ENCODE measurements around the gene DYSF.

DNA sequence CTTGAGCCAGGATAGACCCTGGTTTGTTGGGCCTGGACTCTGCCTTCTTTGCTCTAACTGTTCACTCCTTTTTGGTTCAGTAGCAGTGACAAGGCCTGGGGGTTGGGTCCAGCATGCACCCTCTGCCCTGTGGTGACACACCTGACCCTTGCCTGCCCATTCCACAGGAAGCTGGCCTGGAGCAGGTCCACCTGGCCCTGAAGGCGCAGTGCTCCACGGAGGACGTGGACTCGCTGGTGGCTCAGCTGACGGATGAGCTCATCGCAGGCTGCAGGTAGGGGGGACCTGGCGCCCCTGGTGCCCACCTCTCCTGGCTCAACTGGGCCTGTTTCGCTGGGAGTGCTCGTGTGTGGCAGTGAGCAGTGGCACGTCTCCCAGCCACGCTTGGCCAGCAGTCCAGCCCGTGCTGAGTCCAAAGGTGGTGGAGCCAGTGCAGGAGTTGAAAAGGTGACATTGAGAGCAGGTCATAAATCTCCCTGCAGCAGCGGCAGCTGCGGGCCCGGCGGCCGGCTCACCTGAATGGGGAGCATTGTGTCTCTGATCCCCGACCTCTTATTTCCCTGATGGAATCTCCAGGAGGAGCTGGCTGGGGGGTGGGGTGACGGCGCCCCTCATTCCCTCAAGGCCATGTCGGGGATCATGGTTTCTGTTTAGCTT is 102.6 kb downstream of the DYSF start:
- TF ChIP-seq, protein P1, sequence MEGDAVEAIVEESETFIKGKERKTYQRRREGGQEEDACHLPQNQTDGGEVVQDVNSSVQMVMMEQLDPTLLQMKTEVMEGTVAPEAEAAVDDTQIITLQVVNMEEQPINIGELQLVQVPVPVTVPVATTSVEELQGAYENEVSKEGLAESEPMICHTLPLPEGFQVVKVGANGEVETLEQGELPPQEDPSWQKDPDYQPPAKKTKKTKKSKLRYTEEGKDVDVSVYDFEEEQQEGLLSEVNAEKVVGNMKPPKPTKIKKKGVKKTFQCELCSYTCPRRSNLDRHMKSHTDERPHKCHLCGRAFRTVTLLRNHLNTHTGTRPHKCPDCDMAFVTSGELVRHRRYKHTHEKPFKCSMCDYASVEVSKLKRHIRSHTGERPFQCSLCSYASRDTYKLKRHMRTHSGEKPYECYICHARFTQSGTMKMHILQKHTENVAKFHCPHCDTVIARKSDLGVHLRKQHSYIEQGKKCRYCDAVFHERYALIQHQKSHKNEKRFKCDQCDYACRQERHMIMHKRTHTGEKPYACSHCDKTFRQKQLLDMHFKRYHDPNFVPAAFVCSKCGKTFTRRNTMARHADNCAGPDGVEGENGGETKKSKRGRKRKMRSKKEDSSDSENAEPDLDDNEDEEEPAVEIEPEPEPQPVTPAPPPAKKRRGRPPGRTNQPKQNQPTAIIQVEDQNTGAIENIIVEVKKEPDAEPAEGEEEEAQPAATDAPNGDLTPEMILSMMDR (conservative IDR thresholded peaks at IDR 0.05; ENCODE audit: low read length): no peak
- no peak for TF ChIP-seq EZH2phosphoT487 (IDR thresholded peaks at IDR 0.05; ENCODE audit: borderline replicate concordance)
